Loucy (cell line): ENCODE data around the gene ACLY.

ENCODE experiments used
- EZH2phosphoT487 ChIP-seq: fragments of 200-600 bp; IDR thresholded peaks from 2 replicates; pipeline ENCODE4 v1.6.1; 2018; ENCODE audit warnings: antibody characterized with exemption, mild to moderate bottlenecking, moderate library complexity, borderline replicate concordance
- TF ChIP-seq, protein P1 (sequence below): fragments of 200-600 bp; sonication (generic); conservative IDR thresholded peaks from 2 replicates; pipeline ENCODE4 v1.5.1; 2014; ENCODE audit warnings: mild to moderate bottlenecking, antibody characterized with exemption, low read length

DNA sequence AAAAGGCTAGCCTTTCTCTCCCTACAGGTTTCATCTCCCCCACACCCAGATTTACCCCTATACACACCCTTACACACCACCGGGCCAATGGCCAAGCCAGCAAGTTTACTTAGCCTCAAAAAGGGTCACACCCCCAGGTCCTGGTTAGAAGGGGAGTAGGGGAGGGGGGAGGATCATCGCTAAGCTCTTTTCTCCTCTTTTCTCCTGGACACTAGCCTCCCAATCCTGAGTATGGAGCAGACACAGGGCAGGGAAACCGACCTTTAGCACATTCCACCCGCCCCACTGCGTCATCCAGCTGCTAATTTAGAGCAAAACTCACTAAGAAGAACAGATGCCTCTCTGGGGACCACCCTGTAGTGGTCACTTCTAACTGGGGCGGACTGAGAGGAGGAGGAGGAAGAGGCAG is 4.4 kb downstream of the ACLY start:
- TF ChIP-seq, protein P1, sequence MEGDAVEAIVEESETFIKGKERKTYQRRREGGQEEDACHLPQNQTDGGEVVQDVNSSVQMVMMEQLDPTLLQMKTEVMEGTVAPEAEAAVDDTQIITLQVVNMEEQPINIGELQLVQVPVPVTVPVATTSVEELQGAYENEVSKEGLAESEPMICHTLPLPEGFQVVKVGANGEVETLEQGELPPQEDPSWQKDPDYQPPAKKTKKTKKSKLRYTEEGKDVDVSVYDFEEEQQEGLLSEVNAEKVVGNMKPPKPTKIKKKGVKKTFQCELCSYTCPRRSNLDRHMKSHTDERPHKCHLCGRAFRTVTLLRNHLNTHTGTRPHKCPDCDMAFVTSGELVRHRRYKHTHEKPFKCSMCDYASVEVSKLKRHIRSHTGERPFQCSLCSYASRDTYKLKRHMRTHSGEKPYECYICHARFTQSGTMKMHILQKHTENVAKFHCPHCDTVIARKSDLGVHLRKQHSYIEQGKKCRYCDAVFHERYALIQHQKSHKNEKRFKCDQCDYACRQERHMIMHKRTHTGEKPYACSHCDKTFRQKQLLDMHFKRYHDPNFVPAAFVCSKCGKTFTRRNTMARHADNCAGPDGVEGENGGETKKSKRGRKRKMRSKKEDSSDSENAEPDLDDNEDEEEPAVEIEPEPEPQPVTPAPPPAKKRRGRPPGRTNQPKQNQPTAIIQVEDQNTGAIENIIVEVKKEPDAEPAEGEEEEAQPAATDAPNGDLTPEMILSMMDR = no peak
- no peak for TF ChIP-seq EZH2phosphoT487
